ENCODE data around the gene ARHGAP28.

Gene ARHGAP28

DNA sequence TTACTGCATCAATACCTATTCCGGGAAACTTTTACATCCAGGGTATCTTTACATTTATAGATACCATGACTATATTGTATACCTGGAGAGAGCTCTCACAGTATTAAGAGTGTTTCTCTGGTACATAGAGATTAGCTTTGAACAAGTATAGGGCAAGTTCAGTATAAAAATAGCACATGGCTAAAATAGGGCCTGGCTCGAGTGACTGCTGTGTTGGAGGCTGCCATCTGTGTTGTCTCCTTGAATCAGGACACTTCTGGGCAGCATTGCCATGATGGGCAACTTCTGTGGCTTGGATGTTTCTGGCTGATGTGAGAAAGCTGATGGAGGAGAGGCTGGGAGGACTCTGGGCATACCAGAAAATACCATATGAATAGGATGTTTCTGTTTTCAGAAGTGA, 18.7 kb downstream of the ARHGAP28 start:
- H3K36me3 ChIP-seq (ENCODE audit: control insufficient read depth, insufficient read depth, low read length) = 0 out of 2 replicates have a peak, but pooled peaks cover 2% of the 10 kb centered on the region
- no peak overlapping the region for H3K9ac ChIP-seq (ENCODE audit: low read depth, low read length)
- H3K27ac ChIP-seq (ENCODE audit: low read depth, low read length) = no peak overlapping the region
- peaks cover 9% of the 10 kb centered on the region for H3K9me3 ChIP-seq (ENCODE audit: control insufficient read depth, insufficient read depth, low read length)
- H3K27me3 ChIP-seq (ENCODE audit: control insufficient read depth, insufficient read depth, low read length) = no peaks in the 10 kb centered on the region
- no peak overlapping the region for H3K4me3 ChIP-seq (ENCODE audit: low read depth, low read length)
- H3K4me1 ChIP-seq (ENCODE audit: control insufficient read depth, insufficient read depth, low read length) = peaks cover 39% of the 10 kb centered on the region

DNA sequence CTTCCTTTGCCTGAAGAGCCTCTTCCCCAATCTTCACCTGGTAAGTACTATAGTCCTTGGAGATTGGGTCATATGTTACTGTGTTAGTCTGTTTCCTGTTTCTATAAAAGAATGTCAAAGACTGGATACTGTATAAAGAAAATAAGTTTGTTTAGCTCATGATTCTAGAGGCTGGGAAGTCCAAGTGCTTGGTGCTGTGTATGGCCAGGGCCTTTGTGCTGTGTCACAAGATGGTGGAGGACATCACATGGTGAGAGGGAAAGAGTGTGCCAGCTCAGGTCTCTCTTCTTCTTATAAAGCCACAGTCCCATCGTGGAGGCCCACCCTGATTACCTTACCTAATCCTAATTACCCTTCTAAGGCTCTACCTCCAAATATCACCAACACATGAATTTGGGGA, 20.9 kb downstream of the ARHGAP28 start:
- Histone ChIP-seq H3K4me3 (ENCODE audit: low read depth, low read length) (no peak overlapping the region), H3K4me1 (ENCODE audit: control insufficient read depth, insufficient read depth, low read length) (peaks cover 44% of the 10 kb centered on the region), H3K27me3 (ENCODE audit: control insufficient read depth, insufficient read depth, low read length) (no peaks in the 10 kb centered on the region), H3K9me3 (ENCODE audit: control insufficient read depth, insufficient read depth, low read length) (peaks cover 9% of the 10 kb centered on the region), H3K9ac (ENCODE audit: low read depth, low read length) (no peak overlapping the region), H3K36me3 (ENCODE audit: control insufficient read depth, insufficient read depth, low read length) (0 out of 2 replicates have a peak, but pooled peaks cover 2% of the 10 kb centered on the region), H3K27ac (ENCODE audit: low read depth, low read length) (no peak overlapping the region)

DNA sequence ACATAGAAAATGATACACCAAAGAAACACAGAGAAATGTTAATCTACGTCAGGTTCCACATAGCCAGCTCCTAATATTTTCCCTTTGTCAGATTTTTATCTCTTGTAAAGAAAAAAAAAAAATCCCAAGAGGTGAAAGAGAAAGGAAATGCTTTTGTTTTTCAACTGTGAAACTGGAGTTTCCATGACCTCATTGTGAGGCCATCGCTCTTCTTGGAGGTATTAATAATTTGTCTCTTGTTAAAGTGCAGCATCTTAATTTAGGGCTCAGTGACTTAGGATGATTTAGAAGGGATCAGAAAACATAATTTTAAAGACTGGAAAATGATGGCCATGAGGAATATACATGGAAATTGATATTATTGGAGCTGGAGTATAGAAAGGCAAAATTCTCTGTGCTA, 21.7 kb downstream of the ARHGAP28 start:
- peaks cover 9% of the 10 kb centered on the region for H3K9me3 ChIP-seq (ENCODE audit: control insufficient read depth, insufficient read depth, low read length)
- H3K4me3 ChIP-seq (ENCODE audit: low read depth, low read length) = no peak overlapping the region
- 0 out of 2 replicates have a peak overlapping the region, but pooled peaks have one; percentile 15 for H3K9ac ChIP-seq (ENCODE audit: low read depth, low read length)
- H3K4me1 ChIP-seq (ENCODE audit: control insufficient read depth, insufficient read depth, low read length) = peaks cover 48% of the 10 kb centered on the region
- H3K36me3 ChIP-seq (ENCODE audit: control insufficient read depth, insufficient read depth, low read length) = 0 out of 2 replicates have a peak, but pooled peaks cover 2% of the 10 kb centered on the region
- H3K27me3 ChIP-seq (ENCODE audit: control insufficient read depth, insufficient read depth, low read length) = no peaks in the 10 kb centered on the region
- peak overlapping the region; percentile 97 for H3K27ac ChIP-seq (ENCODE audit: low read depth, low read length)

DNA sequence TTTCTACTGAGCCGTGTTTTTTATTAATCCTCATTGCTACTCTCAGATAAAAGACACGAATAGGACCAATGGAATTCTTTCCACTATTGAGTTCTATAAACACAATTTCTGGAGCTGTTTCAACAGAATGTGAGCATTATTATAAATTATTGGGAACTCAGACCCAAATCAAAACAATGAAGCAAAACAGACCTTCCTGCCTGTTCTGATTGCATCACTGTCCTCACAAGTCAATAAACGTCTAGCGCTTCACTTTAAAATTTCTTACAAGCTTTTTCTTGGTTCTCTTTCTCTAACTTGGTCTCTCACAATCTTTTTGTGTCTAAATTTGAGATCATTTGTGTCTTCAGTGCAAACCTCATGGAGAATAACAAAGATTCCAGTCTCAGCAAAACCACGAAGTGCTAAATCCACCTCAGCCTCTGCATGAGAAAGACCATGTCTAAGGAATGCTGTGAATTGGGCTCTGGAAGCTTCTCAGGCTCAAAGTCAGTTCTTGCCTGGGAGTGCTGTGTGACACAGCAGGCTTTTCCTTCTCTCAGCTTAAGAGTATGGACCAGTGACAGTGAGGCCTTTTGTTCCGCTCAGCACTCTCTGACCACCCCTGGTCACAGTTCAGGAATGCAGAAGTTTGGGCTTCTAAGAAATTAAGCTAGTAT, 22.8 kb downstream of the ARHGAP28 start:
- peak overlapping the region; percentile 19; the same call in 1 of the 2 replicates for H3K4me3 ChIP-seq (ENCODE audit: low read depth, low read length)
- H3K4me1 ChIP-seq (ENCODE audit: control insufficient read depth, insufficient read depth, low read length) = peaks cover 56% of the 10 kb centered on the region

DNA sequence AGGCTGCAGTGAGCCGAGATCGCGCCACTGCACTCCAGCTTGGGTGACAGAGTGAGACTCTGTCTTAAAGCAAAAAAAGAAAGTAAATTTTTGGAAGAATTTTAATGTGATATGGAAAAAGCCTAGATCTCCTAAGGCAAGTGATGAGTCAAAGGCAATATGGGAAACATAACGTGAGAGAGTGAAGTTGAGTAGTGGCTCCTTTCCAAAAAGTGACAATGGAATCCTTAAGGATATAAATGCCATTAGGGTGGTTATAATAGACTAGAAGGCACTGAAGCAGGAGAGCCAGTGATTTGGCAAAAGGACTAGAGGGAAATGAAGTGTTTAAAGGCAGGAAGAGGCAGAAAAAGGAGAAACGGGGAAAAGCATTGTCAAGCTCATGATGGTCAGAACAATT, 25.6 kb downstream of the ARHGAP28 start:
- Histone ChIP-seq H3K27me3 (ENCODE audit: control insufficient read depth, insufficient read depth, low read length) (no peaks in the 10 kb centered on the region), H3K9ac (ENCODE audit: low read depth, low read length) (no peak overlapping the region), H3K36me3 (ENCODE audit: control insufficient read depth, insufficient read depth, low read length) (0 out of 2 replicates have a peak, but pooled peaks cover 2% of the 10 kb centered on the region), H3K27ac (ENCODE audit: low read depth, low read length) (no peak overlapping the region), H3K9me3 (ENCODE audit: control insufficient read depth, insufficient read depth, low read length) (peaks cover 8% of the 10 kb centered on the region), H3K4me1 (ENCODE audit: control insufficient read depth, insufficient read depth, low read length) (peaks cover 73% of the 10 kb centered on the region), H3K4me3 (ENCODE audit: low read depth, low read length) (no peak overlapping the region)

More for the DNA sequence above, 22.8 kb downstream of the ARHGAP28 start:
- Histone ChIP-seq H3K9me3 (ENCODE audit: control insufficient read depth, insufficient read depth, low read length) (peaks cover 9% of the 10 kb centered on the region), H3K9ac (ENCODE audit: low read depth, low read length) (peak overlapping the region; percentile 53), H3K27ac (ENCODE audit: low read depth, low read length) (peak overlapping the region; percentile 97), H3K36me3 (ENCODE audit: control insufficient read depth, insufficient read depth, low read length) (0 out of 2 replicates have a peak, but pooled peaks cover 2% of the 10 kb centered on the region), H3K27me3 (ENCODE audit: control insufficient read depth, insufficient read depth, low read length) (no peaks in the 10 kb centered on the region)

DNA sequence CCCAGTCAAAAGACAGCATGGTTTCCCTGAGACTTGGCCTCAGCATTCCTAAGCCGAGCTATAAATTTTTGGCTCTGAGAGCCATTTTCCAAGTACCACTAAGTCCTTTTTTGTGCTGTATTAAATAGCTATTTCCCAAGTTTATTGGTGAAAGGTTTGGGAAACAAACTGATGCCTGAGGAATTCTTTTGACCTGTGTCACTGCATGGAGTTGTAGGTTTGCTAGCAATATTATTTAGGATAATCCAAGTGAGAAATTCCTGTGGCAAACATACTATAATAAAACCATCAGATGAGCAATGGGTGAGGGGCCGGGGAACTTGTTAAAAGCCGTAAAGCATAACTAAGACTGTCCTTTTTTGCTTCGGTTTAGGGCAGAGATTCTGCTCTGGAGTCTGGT, 28.4 kb downstream of the ARHGAP28 start:
- Histone ChIP-seq H3K9ac (ENCODE audit: low read depth, low read length) (no peak overlapping the region), H3K27ac (ENCODE audit: low read depth, low read length) (no peak overlapping the region), H3K36me3 (ENCODE audit: control insufficient read depth, insufficient read depth, low read length) (no peaks in the 10 kb centered on the region), H3K4me3 (ENCODE audit: low read depth, low read length) (no peak overlapping the region), H3K27me3 (ENCODE audit: control insufficient read depth, insufficient read depth, low read length) (no peaks in the 10 kb centered on the region), H3K4me1 (ENCODE audit: control insufficient read depth, insufficient read depth, low read length) (peaks cover 54% of the 10 kb centered on the region), H3K9me3 (ENCODE audit: control insufficient read depth, insufficient read depth, low read length) (no peaks in the 10 kb centered on the region)

DNA sequence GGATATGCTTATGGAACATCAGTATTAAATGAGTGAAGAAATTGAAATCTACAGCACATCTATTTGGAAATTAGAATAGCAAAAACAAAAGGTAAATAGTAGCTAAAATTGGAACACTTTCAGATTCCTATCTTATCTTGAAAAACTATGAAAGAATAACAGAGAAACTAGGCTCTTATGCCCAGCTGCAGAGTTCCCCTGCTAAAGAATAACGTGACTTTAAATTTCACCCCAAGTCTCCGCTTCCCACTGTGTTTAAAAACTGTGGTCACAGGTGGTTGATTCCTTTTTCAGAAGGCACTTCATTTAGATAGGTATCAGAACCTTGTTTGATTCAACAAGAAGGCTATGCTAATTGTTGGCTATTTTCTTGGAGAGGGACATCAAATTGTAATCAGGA, 30.1 kb downstream of the ARHGAP28 start:
- Histone ChIP-seq H3K9ac (ENCODE audit: low read depth, low read length) (no peak overlapping the region), H3K36me3 (ENCODE audit: control insufficient read depth, insufficient read depth, low read length) (no peaks in the 10 kb centered on the region), H3K27ac (ENCODE audit: low read depth, low read length) (peak overlapping the region; percentile 30), H3K4me3 (ENCODE audit: low read depth, low read length) (no peak overlapping the region), H3K9me3 (ENCODE audit: control insufficient read depth, insufficient read depth, low read length) (no peaks in the 10 kb centered on the region), H3K27me3 (ENCODE audit: control insufficient read depth, insufficient read depth, low read length) (no peaks in the 10 kb centered on the region), H3K4me1 (ENCODE audit: control insufficient read depth, insufficient read depth, low read length) (peaks cover 39% of the 10 kb centered on the region)

DNA sequence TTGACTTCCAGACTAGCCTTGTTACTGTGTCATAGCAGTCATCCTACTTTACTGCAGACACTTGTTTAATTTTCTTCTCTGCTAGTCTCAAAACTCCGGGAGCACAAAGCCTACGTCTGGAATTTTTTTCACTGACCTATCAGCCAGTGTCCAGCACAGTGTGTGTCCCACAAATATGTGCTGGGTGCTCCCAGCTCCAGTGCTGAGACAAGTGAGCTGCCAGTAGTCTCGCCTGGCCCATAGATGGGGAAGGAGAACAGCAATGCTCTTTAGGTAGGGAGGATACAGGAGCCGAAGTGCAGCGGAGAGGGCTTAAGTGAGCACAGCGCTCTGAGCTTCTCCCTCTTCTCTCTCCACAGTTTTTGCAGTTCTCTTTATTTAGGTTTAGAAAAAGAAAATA, 34.0 kb downstream of the ARHGAP28 start:
- no peaks in the 10 kb centered on the region for H3K36me3 ChIP-seq (ENCODE audit: control insufficient read depth, insufficient read depth, low read length)
- peaks cover 14% of the 10 kb centered on the region for H3K4me1 ChIP-seq (ENCODE audit: control insufficient read depth, insufficient read depth, low read length)

DNA sequence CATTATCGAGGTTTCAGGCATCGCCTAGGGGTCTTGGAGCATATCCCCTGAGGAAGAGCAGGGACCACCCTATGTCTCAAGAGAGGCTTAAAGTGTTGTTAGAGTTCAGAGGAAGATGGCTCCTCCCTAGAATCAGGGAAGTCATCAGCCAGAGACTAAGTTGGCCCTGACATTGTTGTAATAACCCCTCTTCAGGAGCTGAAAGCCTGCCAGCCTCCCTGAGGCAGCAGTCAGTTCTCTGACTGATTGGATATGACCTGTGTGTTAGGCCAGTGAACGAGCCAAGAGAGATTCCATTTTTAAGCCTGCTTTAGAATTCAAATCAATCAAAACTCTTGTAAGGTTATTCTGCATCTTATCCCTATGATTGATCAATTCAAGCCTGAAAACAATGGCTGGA, 34.9 kb downstream of the ARHGAP28 start:
- H3K27ac ChIP-seq (ENCODE audit: low read depth, low read length) = no peak overlapping the region
- no peak overlapping the region for H3K9ac ChIP-seq (ENCODE audit: low read depth, low read length)
- H3K4me3 ChIP-seq (ENCODE audit: low read depth, low read length) = no peak overlapping the region
- H3K36me3 ChIP-seq (ENCODE audit: control insufficient read depth, insufficient read depth, low read length) = no peaks in the 10 kb centered on the region
- H3K9me3 ChIP-seq (ENCODE audit: control insufficient read depth, insufficient read depth, low read length) = no peaks in the 10 kb centered on the region
- peaks cover 8% of the 10 kb centered on the region for H3K4me1 ChIP-seq (ENCODE audit: control insufficient read depth, insufficient read depth, low read length)
- no peaks in the 10 kb centered on the region for H3K27me3 ChIP-seq (ENCODE audit: control insufficient read depth, insufficient read depth, low read length)

More for the DNA sequence above, 34.0 kb downstream of the ARHGAP28 start:
- Histone ChIP-seq H3K9me3 (ENCODE audit: control insufficient read depth, insufficient read depth, low read length) (no peaks in the 10 kb centered on the region), H3K4me3 (ENCODE audit: low read depth, low read length) (no peak overlapping the region), H3K9ac (ENCODE audit: low read depth, low read length) (no peak overlapping the region), H3K27me3 (ENCODE audit: control insufficient read depth, insufficient read depth, low read length) (no peaks in the 10 kb centered on the region), H3K27ac (ENCODE audit: low read depth, low read length) (no peak overlapping the region)

DNA sequence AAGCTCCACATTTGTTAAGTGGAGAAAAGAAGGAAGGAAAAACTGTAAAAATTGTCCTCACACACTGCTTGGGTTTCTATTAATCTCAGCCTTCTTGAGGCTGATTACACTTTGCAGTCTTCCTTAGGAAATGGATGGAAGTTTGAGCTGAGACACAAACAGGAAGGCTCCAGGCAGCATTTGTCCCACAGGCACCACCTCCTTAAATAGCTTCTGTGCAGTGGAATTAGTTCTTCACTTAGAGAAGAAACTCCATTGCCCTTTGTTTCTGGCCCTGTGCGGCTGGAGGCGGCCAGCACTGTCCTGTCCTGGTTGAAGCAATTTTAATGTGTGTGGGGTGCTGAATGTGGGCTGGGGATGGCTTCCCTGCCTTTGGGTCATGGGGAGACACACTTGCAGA, 44.3 kb downstream of the ARHGAP28 start:
- H3K36me3 ChIP-seq (ENCODE audit: control insufficient read depth, insufficient read depth, low read length) = no peaks in the 10 kb centered on the region
- H3K4me3 ChIP-seq (ENCODE audit: low read depth, low read length) = no peak overlapping the region
- H3K9ac ChIP-seq (ENCODE audit: low read depth, low read length) = no peak overlapping the region
- H3K27me3 ChIP-seq (ENCODE audit: control insufficient read depth, insufficient read depth, low read length) = no peaks in the 10 kb centered on the region
- H3K27ac ChIP-seq (ENCODE audit: low read depth, low read length) = peak overlapping the region; percentile 10
- no peaks in the 10 kb centered on the region for H3K9me3 ChIP-seq (ENCODE audit: control insufficient read depth, insufficient read depth, low read length)
- H3K4me1 ChIP-seq (ENCODE audit: control insufficient read depth, insufficient read depth, low read length) = peaks cover 36% of the 10 kb centered on the region

DNA sequence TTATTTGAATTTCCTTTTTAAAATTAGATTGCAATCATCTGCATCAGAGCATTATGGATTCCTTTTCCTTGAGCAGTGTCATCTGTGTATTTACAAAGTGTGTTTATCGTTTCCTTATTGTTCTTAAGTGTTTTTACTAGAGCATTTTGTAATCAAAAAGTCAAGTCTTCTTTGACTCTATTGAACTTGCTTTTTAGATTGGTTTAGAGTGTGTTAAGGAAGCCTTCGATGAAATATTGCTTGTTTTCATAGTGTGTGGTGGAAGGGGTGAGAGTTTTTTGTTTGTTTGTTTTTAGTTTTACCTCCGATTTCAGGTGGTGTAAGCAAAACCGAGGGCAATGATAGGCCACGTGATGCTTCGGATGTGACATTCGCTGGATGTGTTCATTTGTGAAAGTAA, 45.7 kb downstream of the ARHGAP28 start:
- H3K27me3 ChIP-seq (ENCODE audit: control insufficient read depth, insufficient read depth, low read length) = no peaks in the 10 kb centered on the region
- no peaks in the 10 kb centered on the region for H3K9me3 ChIP-seq (ENCODE audit: control insufficient read depth, insufficient read depth, low read length)
- H3K9ac ChIP-seq (ENCODE audit: low read depth, low read length) = no peak overlapping the region
- H3K36me3 ChIP-seq (ENCODE audit: control insufficient read depth, insufficient read depth, low read length) = no peaks in the 10 kb centered on the region
- H3K27ac ChIP-seq (ENCODE audit: low read depth, low read length) = no peak overlapping the region
- peaks cover 36% of the 10 kb centered on the region for H3K4me1 ChIP-seq (ENCODE audit: control insufficient read depth, insufficient read depth, low read length)
- H3K4me3 ChIP-seq (ENCODE audit: low read depth, low read length) = no peak overlapping the region

Measured in HUES48 (cell line).